A673 (cell line): ENCODE data around the gene SEC61A2.

Experiments used
- EZH2 ChIP-seq: fragments of 200-600 bp; sonication (generic); IDR thresholded peaks from 2 replicates; pipeline ENCODE4 v1.6.1; 2017; ENCODE audit warnings: borderline replicate concordance, low read depth, mild to moderate bottlenecking, mixed read lengths, antibody characterized with exemption, low read length; ENCODE audit not compliant: poor library complexity, severe bottlenecking
- TF ChIP-seq, protein P1 (sequence below): fragments of 300-800, 200-600 bp; sonication (generic); conservative IDR thresholded peaks from 2 replicates; pipeline ENCODE4 v1.5.1; 2017; ENCODE audit warnings: low read depth, mild to moderate bottlenecking, antibody characterized with exemption, low read length, moderate library complexity, mixed read lengths

DNA sequence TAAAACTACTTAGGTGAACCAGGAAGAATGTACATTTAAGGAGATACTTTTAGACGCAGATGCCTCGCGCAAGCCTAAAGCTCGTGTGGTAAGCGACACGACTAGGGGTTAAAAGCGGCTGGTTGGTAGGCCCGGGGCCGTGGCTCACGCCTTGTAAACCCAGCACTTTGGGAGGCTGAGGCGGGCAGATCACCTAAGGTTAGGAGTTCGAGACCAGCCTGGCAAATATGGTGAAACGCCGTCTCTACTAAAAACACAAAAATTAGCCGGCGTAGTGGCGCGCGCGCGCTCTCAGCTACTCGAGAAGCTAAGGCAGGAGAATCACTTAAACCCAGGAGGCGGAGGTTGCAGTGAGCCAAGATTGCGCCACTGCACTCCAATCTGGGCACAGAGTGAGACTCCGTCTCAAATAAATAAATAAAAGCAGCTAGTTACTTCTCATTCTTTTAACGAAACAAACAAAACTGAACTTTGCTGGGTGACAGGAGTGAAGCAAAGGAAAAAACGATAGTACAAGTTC is 65.3 kb downstream of the SEC61A2 start:
- TF ChIP-seq, protein P1, sequence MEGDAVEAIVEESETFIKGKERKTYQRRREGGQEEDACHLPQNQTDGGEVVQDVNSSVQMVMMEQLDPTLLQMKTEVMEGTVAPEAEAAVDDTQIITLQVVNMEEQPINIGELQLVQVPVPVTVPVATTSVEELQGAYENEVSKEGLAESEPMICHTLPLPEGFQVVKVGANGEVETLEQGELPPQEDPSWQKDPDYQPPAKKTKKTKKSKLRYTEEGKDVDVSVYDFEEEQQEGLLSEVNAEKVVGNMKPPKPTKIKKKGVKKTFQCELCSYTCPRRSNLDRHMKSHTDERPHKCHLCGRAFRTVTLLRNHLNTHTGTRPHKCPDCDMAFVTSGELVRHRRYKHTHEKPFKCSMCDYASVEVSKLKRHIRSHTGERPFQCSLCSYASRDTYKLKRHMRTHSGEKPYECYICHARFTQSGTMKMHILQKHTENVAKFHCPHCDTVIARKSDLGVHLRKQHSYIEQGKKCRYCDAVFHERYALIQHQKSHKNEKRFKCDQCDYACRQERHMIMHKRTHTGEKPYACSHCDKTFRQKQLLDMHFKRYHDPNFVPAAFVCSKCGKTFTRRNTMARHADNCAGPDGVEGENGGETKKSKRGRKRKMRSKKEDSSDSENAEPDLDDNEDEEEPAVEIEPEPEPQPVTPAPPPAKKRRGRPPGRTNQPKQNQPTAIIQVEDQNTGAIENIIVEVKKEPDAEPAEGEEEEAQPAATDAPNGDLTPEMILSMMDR: no peak
- TF ChIP-seq EZH2: no peak
